H1 (cell line): Measurements from ENCODE around the gene EEF2K. TPM values are rescaled to one million over a fixed set of nuclear protein-coding genes. Genes with fewer than 3 reads are reported as not detected.

ENCODE experiments used
- polyA plus RNA-seq, 7 experiments: library from polyadenylated mRNA; depleted of rRNA in 3 of 7; stranded (reverse) in 5 of 7; unstranded in 2 of 7; fragments of >200 nt in 5 of 7; fragments of 200-250 nt in 2 of 7; gene quantifications; 1 replicate in 5 of 7; 2 replicates in 1 of 7; 4 replicates in 1 of 7; pipeline versions ENCODE4 v1.2.1 to v1.2.3, GENCODE V29; 2011 to 2013; ENCODE audit warnings: missing spikeins in 2 of 7, mixed read lengths in 2 of 7
- total RNA-seq: library from RNA; stranded (reverse); fragmentation: NEBNext Ultra II Directional; extraction: Animal tissue kit (Norgen Biotek cat#: 25700); gene quantifications from 2 replicates; pipeline ENCODE4 v1.2.1, GENCODE V29; 2021
- TF ChIP-seq, protein P1 (sequence below): fragments of 300-600 bp; sonication (generic); IDR thresholded peaks from 2 replicates; pipeline ENCODE4 v1.7.1; 2012; ENCODE audit warnings: low read length, moderate library complexity, mild to moderate bottlenecking, inconsistent platforms; ENCODE audit not compliant: insufficient replicate concordance

The EEF2K gene
- total and polyA plus RNA-seq, 2 of the 8 experiments (the other 6 are each of a cell fraction or from before 2014, with no cell fraction given): 14.9 to 30.2 TPM

DNA sequence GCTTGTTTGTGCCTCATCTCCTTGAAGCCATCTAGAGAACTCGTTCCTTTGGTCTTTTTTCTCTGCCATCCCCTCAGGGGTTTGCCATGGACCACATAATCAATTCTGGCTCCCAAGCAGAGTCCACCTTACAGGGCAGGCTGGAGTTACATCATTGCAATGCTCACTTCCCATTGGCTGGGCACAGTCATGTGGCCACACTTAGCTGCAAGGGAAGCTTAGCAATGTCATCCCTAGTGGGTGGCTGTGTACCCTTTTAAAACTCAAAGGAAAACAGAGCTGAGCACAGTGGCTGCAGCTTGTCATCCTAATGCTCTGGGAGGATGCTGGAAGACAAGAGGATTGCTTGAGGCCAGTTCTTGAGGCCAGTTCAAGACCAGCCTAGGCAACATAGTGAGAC is 49.3 kb downstream of the EEF2K start (continued):
- TF ChIP-seq, protein P1, sequence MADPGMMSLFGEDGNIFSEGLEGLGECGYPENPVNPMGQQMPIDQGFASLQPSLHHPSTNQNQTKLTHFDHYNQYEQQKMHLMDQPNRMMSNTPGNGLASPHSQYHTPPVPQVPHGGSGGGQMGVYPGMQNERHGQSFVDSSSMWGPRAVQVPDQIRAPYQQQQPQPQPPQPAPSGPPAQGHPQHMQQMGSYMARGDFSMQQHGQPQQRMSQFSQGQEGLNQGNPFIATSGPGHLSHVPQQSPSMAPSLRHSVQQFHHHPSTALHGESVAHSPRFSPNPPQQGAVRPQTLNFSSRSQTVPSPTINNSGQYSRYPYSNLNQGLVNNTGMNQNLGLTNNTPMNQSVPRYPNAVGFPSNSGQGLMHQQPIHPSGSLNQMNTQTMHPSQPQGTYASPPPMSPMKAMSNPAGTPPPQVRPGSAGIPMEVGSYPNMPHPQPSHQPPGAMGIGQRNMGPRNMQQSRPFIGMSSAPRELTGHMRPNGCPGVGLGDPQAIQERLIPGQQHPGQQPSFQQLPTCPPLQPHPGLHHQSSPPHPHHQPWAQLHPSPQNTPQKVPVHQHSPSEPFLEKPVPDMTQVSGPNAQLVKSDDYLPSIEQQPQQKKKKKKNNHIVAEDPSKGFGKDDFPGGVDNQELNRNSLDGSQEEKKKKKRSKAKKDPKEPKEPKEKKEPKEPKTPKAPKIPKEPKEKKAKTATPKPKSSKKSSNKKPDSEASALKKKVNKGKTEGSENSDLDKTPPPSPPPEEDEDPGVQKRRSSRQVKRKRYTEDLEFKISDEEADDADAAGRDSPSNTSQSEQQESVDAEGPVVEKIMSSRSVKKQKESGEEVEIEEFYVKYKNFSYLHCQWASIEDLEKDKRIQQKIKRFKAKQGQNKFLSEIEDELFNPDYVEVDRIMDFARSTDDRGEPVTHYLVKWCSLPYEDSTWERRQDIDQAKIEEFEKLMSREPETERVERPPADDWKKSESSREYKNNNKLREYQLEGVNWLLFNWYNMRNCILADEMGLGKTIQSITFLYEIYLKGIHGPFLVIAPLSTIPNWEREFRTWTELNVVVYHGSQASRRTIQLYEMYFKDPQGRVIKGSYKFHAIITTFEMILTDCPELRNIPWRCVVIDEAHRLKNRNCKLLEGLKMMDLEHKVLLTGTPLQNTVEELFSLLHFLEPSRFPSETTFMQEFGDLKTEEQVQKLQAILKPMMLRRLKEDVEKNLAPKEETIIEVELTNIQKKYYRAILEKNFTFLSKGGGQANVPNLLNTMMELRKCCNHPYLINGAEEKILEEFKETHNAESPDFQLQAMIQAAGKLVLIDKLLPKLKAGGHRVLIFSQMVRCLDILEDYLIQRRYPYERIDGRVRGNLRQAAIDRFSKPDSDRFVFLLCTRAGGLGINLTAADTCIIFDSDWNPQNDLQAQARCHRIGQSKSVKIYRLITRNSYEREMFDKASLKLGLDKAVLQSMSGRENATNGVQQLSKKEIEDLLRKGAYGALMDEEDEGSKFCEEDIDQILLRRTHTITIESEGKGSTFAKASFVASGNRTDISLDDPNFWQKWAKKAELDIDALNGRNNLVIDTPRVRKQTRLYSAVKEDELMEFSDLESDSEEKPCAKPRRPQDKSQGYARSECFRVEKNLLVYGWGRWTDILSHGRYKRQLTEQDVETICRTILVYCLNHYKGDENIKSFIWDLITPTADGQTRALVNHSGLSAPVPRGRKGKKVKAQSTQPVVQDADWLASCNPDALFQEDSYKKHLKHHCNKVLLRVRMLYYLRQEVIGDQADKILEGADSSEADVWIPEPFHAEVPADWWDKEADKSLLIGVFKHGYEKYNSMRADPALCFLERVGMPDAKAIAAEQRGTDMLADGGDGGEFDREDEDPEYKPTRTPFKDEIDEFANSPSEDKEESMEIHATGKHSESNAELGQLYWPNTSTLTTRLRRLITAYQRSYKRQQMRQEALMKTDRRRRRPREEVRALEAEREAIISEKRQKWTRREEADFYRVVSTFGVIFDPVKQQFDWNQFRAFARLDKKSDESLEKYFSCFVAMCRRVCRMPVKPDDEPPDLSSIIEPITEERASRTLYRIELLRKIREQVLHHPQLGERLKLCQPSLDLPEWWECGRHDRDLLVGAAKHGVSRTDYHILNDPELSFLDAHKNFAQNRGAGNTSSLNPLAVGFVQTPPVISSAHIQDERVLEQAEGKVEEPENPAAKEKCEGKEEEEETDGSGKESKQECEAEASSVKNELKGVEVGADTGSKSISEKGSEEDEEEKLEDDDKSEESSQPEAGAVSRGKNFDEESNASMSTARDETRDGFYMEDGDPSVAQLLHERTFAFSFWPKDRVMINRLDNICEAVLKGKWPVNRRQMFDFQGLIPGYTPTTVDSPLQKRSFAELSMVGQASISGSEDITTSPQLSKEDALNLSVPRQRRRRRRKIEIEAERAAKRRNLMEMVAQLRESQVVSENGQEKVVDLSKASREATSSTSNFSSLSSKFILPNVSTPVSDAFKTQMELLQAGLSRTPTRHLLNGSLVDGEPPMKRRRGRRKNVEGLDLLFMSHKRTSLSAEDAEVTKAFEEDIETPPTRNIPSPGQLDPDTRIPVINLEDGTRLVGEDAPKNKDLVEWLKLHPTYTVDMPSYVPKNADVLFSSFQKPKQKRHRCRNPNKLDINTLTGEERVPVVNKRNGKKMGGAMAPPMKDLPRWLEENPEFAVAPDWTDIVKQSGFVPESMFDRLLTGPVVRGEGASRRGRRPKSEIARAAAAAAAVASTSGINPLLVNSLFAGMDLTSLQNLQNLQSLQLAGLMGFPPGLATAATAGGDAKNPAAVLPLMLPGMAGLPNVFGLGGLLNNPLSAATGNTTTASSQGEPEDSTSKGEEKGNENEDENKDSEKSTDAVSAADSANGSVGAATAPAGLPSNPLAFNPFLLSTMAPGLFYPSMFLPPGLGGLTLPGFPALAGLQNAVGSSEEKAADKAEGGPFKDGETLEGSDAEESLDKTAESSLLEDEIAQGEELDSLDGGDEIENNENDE: no peak
